WERI-Rb-1 (cell line): Measurements from ENCODE around the gene DCUN1D3.
"Not testable (repeated sequence)": the region's sequence is repeated elsewhere in the genome, so short reads cannot be mapped to it uniquely, and the experiment has no call there.

ENCODE experiments used
- DNase-seq: peaks from one replicate; pipeline ENCODE4 v3.0.0-alpha.2; 2020
- H3K27ac ChIP-seq: fragments of 250-450 bp; sonication (Bioruptor Pico); 2 replicates; pipeline ENCODE4 v1.5.1; 2020; ENCODE audit warnings: mild to moderate bottlenecking, moderate library complexity
- H3K27me3 ChIP-seq: fragments of 250-450 bp; sonication (Bioruptor Pico); 2 replicates; pipeline ENCODE4 v1.5.1; 2021; ENCODE audit warnings: mild to moderate bottlenecking, low read depth, moderate library complexity; ENCODE audit not compliant: insufficient read depth, severe bottlenecking
- H3K36me3 ChIP-seq: fragments of 250-450 bp; sonication (Bioruptor Pico); 2 replicates; pipeline ENCODE4 v1.5.1; 2020; ENCODE audit warnings: mild to moderate bottlenecking, moderate library complexity
- H3K4me3 ChIP-seq: 2 replicates; pipeline ENCODE4 v1.5.1; 2011; ENCODE audit warnings: low read depth, mild to moderate bottlenecking, control low read depth, low read length
- H3K9me3 ChIP-seq: fragments of 250-450 bp; sonication (Bioruptor Pico); 2 replicates; pipeline ENCODE4 v1.5.1; 2021; ENCODE audit warnings: mild to moderate bottlenecking, moderate library complexity; ENCODE audit not compliant: severe bottlenecking
- TF ChIP-seq, protein P1 (sequence below): IDR thresholded peaks from 2 replicates; pipeline ENCODE4 v1.5.1; 2011; ENCODE audit warnings: low read depth, mild to moderate bottlenecking, control low read depth, inconsistent platforms, low read length

The DCUN1D3 gene

DNA sequence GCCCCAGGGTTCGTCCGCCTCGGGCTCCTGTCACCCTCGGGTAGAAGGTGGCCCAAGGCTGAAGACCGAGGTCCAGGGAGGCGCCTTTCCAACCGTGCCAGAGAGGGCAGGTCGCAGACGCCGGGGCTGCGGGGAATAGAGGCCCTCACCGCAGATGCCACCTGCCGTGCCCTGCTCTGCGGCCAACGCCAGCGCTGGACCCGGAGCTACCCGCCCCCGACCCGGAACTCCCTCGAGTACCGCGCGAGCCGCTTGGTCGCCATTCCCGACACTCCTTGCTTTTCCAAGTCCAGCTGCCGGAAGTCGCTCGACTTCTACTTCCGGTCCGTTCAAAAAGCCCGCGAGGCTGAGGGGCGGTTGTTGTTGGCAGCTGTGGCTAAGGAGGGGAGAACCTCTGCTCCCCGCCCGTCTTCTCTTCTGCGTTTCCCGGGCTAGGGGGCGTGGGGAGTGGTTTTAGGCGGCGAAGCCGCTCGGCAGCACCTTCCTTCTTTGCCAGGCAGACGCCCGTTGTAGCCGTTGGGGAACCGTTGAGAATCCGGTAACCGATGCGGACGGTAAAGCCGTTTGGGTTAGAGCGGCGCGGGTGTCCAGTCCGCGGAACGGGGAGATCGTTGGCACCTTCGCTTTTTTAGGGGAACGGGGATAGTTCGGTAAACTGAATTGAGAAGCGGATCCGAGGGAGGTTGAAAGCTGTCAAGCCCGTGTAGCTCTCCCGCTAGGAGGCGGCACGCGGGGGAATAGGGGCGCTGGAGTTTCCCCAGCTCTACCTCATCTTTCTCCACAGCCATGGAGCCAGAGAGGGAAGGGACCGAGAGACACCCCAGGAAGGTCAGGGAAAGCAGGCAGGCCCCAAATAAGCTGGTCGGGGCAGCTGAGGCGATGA is 93.7 kb downstream of the DCUN1D3 start, which contains the start of the genes ERI2 and REXO5:
TSS of gene ERI2 (minus strand) at position 305 of the 883 bp plus-strand sequence. CDS start at position 263, 42 bp downstream.
TSS of gene REXO5 (plus strand) at position 360 of the 883 bp plus-strand sequence. CDS start at position 787, 427 bp downstream.
- no peaks in the 10 kb centered on the region for H3K9me3 ChIP-seq
- no peaks in the 10 kb centered on the region; the same call in 1 of the 2 replicates for H3K36me3 ChIP-seq
- TF ChIP-seq, protein P1, sequence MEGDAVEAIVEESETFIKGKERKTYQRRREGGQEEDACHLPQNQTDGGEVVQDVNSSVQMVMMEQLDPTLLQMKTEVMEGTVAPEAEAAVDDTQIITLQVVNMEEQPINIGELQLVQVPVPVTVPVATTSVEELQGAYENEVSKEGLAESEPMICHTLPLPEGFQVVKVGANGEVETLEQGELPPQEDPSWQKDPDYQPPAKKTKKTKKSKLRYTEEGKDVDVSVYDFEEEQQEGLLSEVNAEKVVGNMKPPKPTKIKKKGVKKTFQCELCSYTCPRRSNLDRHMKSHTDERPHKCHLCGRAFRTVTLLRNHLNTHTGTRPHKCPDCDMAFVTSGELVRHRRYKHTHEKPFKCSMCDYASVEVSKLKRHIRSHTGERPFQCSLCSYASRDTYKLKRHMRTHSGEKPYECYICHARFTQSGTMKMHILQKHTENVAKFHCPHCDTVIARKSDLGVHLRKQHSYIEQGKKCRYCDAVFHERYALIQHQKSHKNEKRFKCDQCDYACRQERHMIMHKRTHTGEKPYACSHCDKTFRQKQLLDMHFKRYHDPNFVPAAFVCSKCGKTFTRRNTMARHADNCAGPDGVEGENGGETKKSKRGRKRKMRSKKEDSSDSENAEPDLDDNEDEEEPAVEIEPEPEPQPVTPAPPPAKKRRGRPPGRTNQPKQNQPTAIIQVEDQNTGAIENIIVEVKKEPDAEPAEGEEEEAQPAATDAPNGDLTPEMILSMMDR = peak; percentile 59
- DNase-seq = peak; percentile 97
- peak within 1 kb of the TSS; percentile 89 for H3K27ac ChIP-seq
- H3K27me3 ChIP-seq = no peaks in the 10 kb centered on the region
- H3K4me3 ChIP-seq = peak within 1 kb of the TSS; percentile 62

DNA sequence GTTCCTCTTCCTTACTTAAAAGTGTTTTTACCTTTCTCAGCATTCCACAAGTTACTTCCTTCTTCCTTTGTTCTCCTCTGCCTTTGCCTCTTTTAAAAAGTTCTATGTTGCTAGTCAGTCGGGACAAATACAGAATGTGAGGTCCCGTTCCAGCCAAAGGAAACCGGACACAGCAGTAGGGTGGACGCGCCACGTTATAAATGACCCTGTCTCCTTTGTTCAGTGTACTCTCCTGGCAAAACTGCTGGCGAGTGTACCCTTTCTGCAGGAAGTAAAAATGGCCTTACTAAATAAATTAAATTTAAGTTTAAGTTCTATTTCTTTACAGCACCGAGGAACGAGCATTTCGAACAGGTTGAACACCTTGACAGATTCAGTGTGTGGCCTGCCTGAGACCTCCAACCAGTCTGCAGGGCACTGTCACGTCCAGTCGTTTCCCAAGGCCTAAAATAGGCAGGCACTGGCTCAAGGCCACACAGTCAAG is 94.4 kb downstream of the DCUN1D3 start:
- Histone ChIP-seq H3K4me3 (peak overlapping the region; percentile 62), H3K27ac (peak overlapping the region; percentile 89)
- H3K27me3 ChIP-seq, H3K36me3 ChIP-seq, H3K9me3 ChIP-seq, DNase-seq: not testable (repeated sequence)
